GM12878 (cell line): ENCODE measurements around the gene SMOC2. TPM values are rescaled to one million over a fixed set of nuclear protein-coding genes. Genes with fewer than 3 reads are reported as not detected.

Experiments
- ATAC-seq: fragments of 200-7000 bp; cut with Tn5 transposase; 3 replicates; pipeline ENCODE4 v1.9.1; 2020; ENCODE audit warnings: mild to moderate bottlenecking, moderate library complexity
- BruUV-seq: library from RNA; stranded (reverse); fragments of 400-500 nt; replicated peaks from 2 replicates; lab custom pipeline; 2021; lab: Mats Ljungman, UMichigan
- CTCF ChIA-PET: fragments of 300-600 bp; sonication (Branson Sonifier 250); formaldehyde crosslinking; extraction: SDS; loops from one replicate; lab custom pipeline; 2021; ENCODE audit warnings: inconsistent platforms; lab: Yijun Ruan, JAX
- POLR2A ChIA-PET: fragments of 350-600 bp; formaldehyde crosslinking; extraction: SDS; loops from one replicate; lab custom pipeline; 2021; ENCODE audit warnings: inconsistent platforms; lab: Charles Lee
- RAD21 ChIA-PET: fragments of 300-600 bp; sonication (Branson Sonifier 250); formaldehyde crosslinking; loops from one replicate; lab custom pipeline; 2023; ENCODE audit warnings: antibody characterized with exemption; ENCODE audit not compliant: unreplicated experiment; lab: Charles Lee
- SMC1A ChIA-PET: fragments of 300-600 bp; sonication (Branson Sonifier 250); formaldehyde crosslinking; loops from one replicate; lab custom pipeline; 2023; ENCODE audit not compliant: unreplicated experiment, uncharacterized antibody; lab: Charles Lee
- DNase-seq: peaks from one replicate; pipeline ENCODE4 v3.0.0-alpha.2; 2011; ENCODE audit warnings: low read depth, low spot score
- FAIRE-seq: peaks from 3 replicates; lab custom pipeline; 2011; peaks lifted over from hg19 to GRCh38; lab: Jason Lieb, UNC
- H2AFZ ChIP-seq: 2 replicates; pipeline ENCODE4 v1.6.0; 2011; ENCODE audit warnings: low read depth, low read length, control low read depth; ENCODE audit not compliant: control insufficient read depth
- H3K27ac ChIP-seq: 2 replicates; pipeline ENCODE4 v1.5.1; 2011; ENCODE audit warnings: control low read depth; ENCODE audit not compliant: control insufficient read depth, insufficient read depth
- H3K27me3 ChIP-seq, 2 experiments: replicated peaks in 1 of 2; 2 replicates each; pipeline versions ENCODE4 v1.6.0 to v1.6.1; 2011; ENCODE audit warnings: low read length in 1 of 2; ENCODE audit not compliant: control insufficient read depth in 2 of 2, insufficient read depth in 2 of 2
- H3K36me3 ChIP-seq, 2 experiments: 2 replicates each; pipeline ENCODE4 v1.5.1; 2011; ENCODE audit warnings: low read length in 1 of 2; ENCODE audit not compliant: control insufficient read depth in 2 of 2, insufficient read depth in 2 of 2
- H3K4me1 ChIP-seq: 2 replicates; pipeline ENCODE4 v1.6.1; 2011; ENCODE audit warnings: mild to moderate bottlenecking, low read length, moderate library complexity, mixed read lengths; ENCODE audit not compliant: control insufficient read depth, insufficient read depth
- H3K4me2 ChIP-seq: 2 replicates; pipeline ENCODE4 v1.6.0; 2011; ENCODE audit warnings: control low read depth; ENCODE audit not compliant: control insufficient read depth, insufficient read depth
- H3K4me3 ChIP-seq: fragments of 200-600 bp; sonication (generic); 2 replicates; pipeline ENCODE4 v1.5.1; 2016
- H3K79me2 ChIP-seq: 2 replicates; pipeline ENCODE4 v1.6.0; 2011; ENCODE audit warnings: low read length; ENCODE audit not compliant: control insufficient read depth, insufficient read depth
- H3K9ac ChIP-seq: 2 replicates; pipeline ENCODE4 v1.8.0; 2011; ENCODE audit warnings: low read length, control low read depth, mixed read lengths; ENCODE audit not compliant: control insufficient read depth, insufficient read depth
- H3K9me3 ChIP-seq: replicated peaks from 3 replicates; pipeline ENCODE4 v1.5.1; 2011; ENCODE audit warnings: mild to moderate bottlenecking, low read length; ENCODE audit not compliant: control insufficient read depth, insufficient read depth
- H4K20me1 ChIP-seq: 2 replicates; pipeline ENCODE4 v1.6.0; 2011; ENCODE audit not compliant: control insufficient read depth, insufficient read depth
- CEBPB ChIP-seq, 2 experiments: fragments of 150-350 bp in 1 of 2; IDR thresholded peaks; 2 replicates each; pipeline ENCODE4 v1.6.1; 2012 to 2014; ENCODE audit warnings: low read depth in 2 of 2, low read length in 2 of 2, borderline replicate concordance in 1 of 2, inconsistent platforms in 1 of 2
- GABPA ChIP-seq: IDR thresholded peaks from 2 replicates; pipeline ENCODE4 v1.6.1; 2014; ENCODE audit warnings: antibody characterized with exemption, low read depth, mild to moderate bottlenecking, inconsistent platforms
- IKZF1 ChIP-seq: fragments of 450-650 bp; conservative IDR thresholded peaks from 2 replicates; pipeline ENCODE4 v1.6.1; 2017; ENCODE audit warnings: antibody characterized with exemption, mild to moderate bottlenecking
- KAT2A ChIP-seq: conservative IDR thresholded peaks from 2 replicates; pipeline ENCODE4 v1.6.1; 2011; ENCODE audit warnings: low read depth, low read length; ENCODE audit not compliant: control insufficient read depth
- MYB ChIP-seq: fragments of 150-350 bp; IDR thresholded peaks from 2 replicates; pipeline ENCODE4 v1.6.1; 2014; ENCODE audit warnings: mild to moderate bottlenecking, low read depth, low read length, borderline replicate concordance
- NR2F1 ChIP-seq: fragments of 450-650 bp; conservative IDR thresholded peaks from 2 replicates; pipeline ENCODE4 v1.6.1; 2017; ENCODE audit warnings: mild to moderate bottlenecking
- PAX5 ChIP-seq: IDR thresholded peaks from 2 replicates; pipeline ENCODE4 v1.6.1; 2011; ENCODE audit warnings: low read depth, low read length, borderline replicate concordance
- POLR2AphosphoS5 ChIP-seq: IDR thresholded peaks from 2 replicates; pipeline ENCODE4 v1.6.1; 2011; ENCODE audit warnings: mild to moderate bottlenecking, low read length, inconsistent platforms
- SMAD5 ChIP-seq: IDR thresholded peaks from 2 replicates; pipeline ENCODE4 v1.6.1; 2016; ENCODE audit warnings: antibody characterized with exemption, low read depth
- SP1 ChIP-seq: IDR thresholded peaks from one replicate; pipeline ENCODE4 v1.6.1; 2011; ENCODE audit warnings: low read depth, low read length
- SREBF1 ChIP-seq: IDR thresholded peaks from 2 replicates; pipeline ENCODE4 v1.6.1; 2012; ENCODE audit warnings: mild to moderate bottlenecking, low read length
- SREBF2 ChIP-seq: IDR thresholded peaks from 2 replicates; pipeline ENCODE4 v1.6.1; 2012; ENCODE audit warnings: mild to moderate bottlenecking, low read length
- ZSCAN29 ChIP-seq: fragments of 450-650 bp; IDR thresholded peaks from 2 replicates; pipeline ENCODE4 v1.6.1; 2017; ENCODE audit warnings: mild to moderate bottlenecking, moderate library complexity
- WGBS: methylation state at CpG from one replicate; pipeline ENCODE4 v1.1.6; 2016; ENCODE audit warnings: low lambda C conversion rate; ENCODE audit not compliant: insufficient replicate concordance, insufficient coverage; ENCODE audit errors: missing lambda C conversion rate; 5-methylcytosine and 5-hydroxymethylcytosine counted together
- in situ Hi-C: fragments of 300-500 bp; cut with MboI; formaldehyde crosslinking; loops from 9 replicates; pipeline ENCODE4 v1.14.3; 2018; ENCODE audit warnings: mixed read lengths
- intact Hi-C: fragments of 100-400 bp; cut with micrococcal nuclease; formaldehyde crosslinking; loops from one replicate; pipeline ENCODE4 v1.14.2; 2022; ENCODE audit not compliant: unreplicated experiment
- polyA plus RNA-seq, 11 experiments: library from polyadenylated mRNA; depleted of rRNA in 4 of 11; unstranded in 6 of 11; stranded (reverse) in 5 of 11; fragments of >200 nt; fragmentation: Nextera tagmentation in 4 of 11; fragmentation: Illumina TruSeq in 1 of 11; extraction: Ambion mirVana in 4 of 11; extraction: Trizol in 1 of 11; gene quantifications; 1 replicate in 1 of 11; 2 replicates in 10 of 11; pipeline versions ENCODE4 v1.2.1 to v1.2.3, GENCODE V29; 2011 to 2016; ENCODE audit warnings: inconsistent platforms in 2 of 11, missing spikeins in 2 of 11, low read depth in 1 of 11
- total RNA-seq, 4 experiments: library from RNA; depleted of rRNA in 3 of 4; stranded (reverse); fragments of >200 nt in 3 of 4; fragmentation: Illumina TruSeq in 1 of 4; extraction: Trizol in 1 of 4; gene quantifications; 2 replicates each; pipeline versions ENCODE4 v1.2.1 to v1.2.3, GENCODE V29; 2013 to 2021
- TF ChIP-seq, protein P1 (sequence below): fragments of 450-650 bp; IDR thresholded peaks from 2 replicates; pipeline ENCODE4 v1.6.1; 2016; ENCODE audit warnings: mild to moderate bottlenecking, moderate library complexity, borderline replicate concordance
- TF ChIP-seq, protein P2 (sequence below): fragments of 150-350 bp; IDR thresholded peaks from 2 replicates; pipeline ENCODE4 v1.6.1; 2014; ENCODE audit warnings: mild to moderate bottlenecking, low read depth, low read length

Gene SMOC2
- total and polyA plus RNA-seq, 10 of the 15 experiments (the other 5 are each of a cell fraction or from before 2014, with no cell fraction given) = 0.10 to 0.12 TPM; not detected in 8

DNA sequence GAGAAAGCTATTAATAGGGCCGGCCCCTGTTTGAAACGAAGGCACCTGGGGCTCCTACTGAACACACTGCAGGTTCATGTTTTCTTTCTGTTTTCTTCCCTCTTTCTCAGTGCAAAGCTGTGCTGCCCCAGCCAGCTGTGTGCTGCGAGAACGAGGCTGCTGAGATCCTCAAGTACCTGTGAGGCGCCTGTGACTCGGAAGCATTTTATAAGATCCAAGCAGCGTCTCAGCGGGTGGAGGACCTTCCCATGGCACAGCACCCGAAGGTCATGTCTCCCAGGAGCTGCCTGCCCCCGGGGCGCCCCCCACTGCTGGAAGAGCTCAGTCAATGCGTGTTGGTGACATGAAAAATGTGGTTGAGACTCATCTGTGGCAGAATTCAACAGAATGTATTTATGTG, 66.3 kb downstream of the SMOC2 start:
- H3K9me3 ChIP-seq = no peaks in the 10 kb centered on the region
- ChIA-PET CTCF (no interaction called here), SMC1A (no interaction called here), POLR2A (no interaction called here), RAD21 (no interaction called here)
- FAIRE-seq (no peak), ATAC-seq (no peak), DNase-seq (no peak)
- in situ Hi-C loops = no loop called here
- H3K36me3 ChIP-seq = no peaks in the 10 kb centered on the region
- TF ChIP-seq, protein P1, sequence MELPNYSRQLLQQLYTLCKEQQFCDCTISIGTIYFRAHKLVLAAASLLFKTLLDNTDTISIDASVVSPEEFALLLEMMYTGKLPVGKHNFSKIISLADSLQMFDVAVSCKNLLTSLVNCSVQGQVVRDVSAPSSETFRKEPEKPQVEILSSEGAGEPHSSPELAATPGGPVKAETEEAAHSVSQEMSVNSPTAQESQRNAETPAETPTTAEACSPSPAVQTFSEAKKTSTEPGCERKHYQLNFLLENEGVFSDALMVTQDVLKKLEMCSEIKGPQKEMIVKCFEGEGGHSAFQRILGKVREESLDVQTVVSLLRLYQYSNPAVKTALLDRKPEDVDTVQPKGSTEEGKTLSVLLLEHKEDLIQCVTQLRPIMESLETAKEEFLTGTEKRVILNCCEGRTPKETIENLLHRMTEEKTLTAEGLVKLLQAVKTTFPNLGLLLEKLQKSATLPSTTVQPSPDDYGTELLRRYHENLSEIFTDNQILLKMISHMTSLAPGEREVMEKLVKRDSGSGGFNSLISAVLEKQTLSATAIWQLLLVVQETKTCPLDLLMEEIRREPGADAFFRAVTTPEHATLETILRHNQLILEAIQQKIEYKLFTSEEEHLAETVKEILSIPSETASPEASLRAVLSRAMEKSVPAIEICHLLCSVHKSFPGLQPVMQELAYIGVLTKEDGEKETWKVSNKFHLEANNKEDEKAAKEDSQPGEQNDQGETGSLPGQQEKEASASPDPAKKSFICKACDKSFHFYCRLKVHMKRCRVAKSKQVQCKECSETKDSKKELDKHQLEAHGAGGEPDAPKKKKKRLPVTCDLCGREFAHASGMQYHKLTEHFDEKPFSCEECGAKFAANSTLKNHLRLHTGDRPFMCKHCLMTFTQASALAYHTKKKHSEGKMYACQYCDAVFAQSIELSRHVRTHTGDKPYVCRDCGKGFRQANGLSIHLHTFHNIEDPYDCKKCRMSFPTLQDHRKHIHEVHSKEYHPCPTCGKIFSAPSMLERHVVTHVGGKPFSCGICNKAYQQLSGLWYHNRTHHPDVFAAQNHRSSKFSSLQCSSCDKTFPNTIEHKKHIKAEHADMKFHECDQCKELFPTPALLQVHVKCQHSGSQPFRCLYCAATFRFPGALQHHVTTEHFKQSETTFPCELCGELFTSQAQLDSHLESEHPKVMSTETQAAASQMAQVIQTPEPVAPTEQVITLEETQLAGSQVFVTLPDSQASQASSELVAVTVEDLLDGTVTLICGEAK = no peak
- TF ChIP-seq GABPA (no peak), PAX5 (no peak), SREBF1 (no peak), SP1 (no peak), CEBPB (IDR thresholded peaks at IDR 0.05; ENCODE audit: borderline replicate concordance in 1 of 2, low read depth in 2 of 2, low read length in 2 of 2) (no peak), KAT2A (no peak), SMAD5 (no peak), POLR2AphosphoS5 (no peak), NR2F1 (no peak), SREBF2 (no peak), MYB (no peak), ZSCAN29 (no peak), IKZF1 (no peak)
- TF ChIP-seq, protein P2, sequence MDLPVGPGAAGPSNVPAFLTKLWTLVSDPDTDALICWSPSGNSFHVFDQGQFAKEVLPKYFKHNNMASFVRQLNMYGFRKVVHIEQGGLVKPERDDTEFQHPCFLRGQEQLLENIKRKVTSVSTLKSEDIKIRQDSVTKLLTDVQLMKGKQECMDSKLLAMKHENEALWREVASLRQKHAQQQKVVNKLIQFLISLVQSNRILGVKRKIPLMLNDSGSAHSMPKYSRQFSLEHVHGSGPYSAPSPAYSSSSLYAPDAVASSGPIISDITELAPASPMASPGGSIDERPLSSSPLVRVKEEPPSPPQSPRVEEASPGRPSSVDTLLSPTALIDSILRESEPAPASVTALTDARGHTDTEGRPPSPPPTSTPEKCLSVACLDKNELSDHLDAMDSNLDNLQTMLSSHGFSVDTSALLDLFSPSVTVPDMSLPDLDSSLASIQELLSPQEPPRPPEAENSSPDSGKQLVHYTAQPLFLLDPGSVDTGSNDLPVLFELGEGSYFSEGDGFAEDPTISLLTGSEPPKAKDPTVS = no peak
- H3K4me2 ChIP-seq = no peak overlapping the region
- no peak overlapping the region for H3K27ac ChIP-seq
- H3K9ac ChIP-seq = no peak overlapping the region
- no TSS peak for BruUV-seq
- intact Hi-C loops = no loop called here
- H3K4me3 ChIP-seq = no peak overlapping the region
- 17% methylated on average over 12 of the region's 12 CpGs for WGBS
- H2AFZ ChIP-seq = no peak overlapping the region
- no peaks in the 10 kb centered on the region for H3K79me2 ChIP-seq
- no peaks in the 10 kb centered on the region for H4K20me1 ChIP-seq
- no peaks in the 10 kb centered on the region for H3K27me3 ChIP-seq
- H3K4me1 ChIP-seq = no peaks in the 10 kb centered on the region
